ENCODE data around the gene CLEC4E.

DNA sequence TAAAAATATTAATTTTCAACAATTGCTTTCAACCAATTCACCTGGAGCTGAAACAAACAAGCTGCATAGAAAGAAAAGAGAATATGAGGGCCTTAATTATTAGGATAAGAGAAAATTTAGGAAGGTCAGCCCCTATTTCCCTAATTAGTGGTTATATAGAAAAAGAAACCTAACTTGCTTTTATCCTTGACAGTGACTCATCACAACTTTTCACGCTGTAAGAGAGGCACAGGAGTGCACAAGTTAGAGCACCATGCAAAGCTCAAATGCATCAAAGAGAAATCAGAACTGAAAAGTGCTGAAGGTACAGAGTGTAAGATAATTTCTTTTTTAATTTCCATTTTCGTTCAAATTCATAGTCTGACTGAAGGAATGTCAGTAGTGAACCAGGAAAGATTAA, 22.7 kb downstream of the CLEC4E start:
- TF ChIP-seq EZH2 (IDR thresholded peaks at IDR 0.05; ENCODE audit: insufficient read depth, poor library complexity, severe bottlenecking) = no peak
- no peak for TF ChIP-seq EZH2phosphoT487 (IDR thresholded peaks at IDR 0.05; ENCODE audit: insufficient read depth, low read depth)

Data from GM23248 (cell line).